Duodenal mucosa (tissue), 2 donors: Measurements from ENCODE around the gene ROPN1L.

Experiments
- H3K27ac ChIP-seq: one replicate; pipeline ENCODE4 v1.7.0; 2013; ENCODE audit warnings: low read depth, low read length
- H3K27me3 ChIP-seq, 2 donors: one replicate each; pipeline ENCODE4 v1.7.0; 2013; ENCODE audit warnings: low read length in 2 of 2, control low read depth in 1 of 2; ENCODE audit not compliant: insufficient read depth in 2 of 2, control insufficient read depth in 1 of 2
- H3K36me3 ChIP-seq, 2 donors: one replicate each; pipeline ENCODE4 v1.7.0; 2013; ENCODE audit warnings: low read length in 2 of 2, control low read depth in 1 of 2; ENCODE audit not compliant: insufficient read depth in 2 of 2, control insufficient read depth in 1 of 2
- H3K4me1 ChIP-seq, 2 donors: one replicate each; pipeline ENCODE4 v1.7.0; 2013; ENCODE audit warnings: low read length in 2 of 2, control low read depth in 1 of 2; ENCODE audit not compliant: insufficient read depth in 2 of 2, control insufficient read depth in 1 of 2
- H3K4me3 ChIP-seq, 2 donors: one replicate each; pipeline ENCODE4 v1.7.0; 2013; ENCODE audit warnings: low read length in 2 of 2, low read depth in 1 of 2
- H3K9ac ChIP-seq, 2 donors: one replicate each; pipeline ENCODE4 v1.7.0; 2013; ENCODE audit warnings: low read length in 2 of 2, low read depth in 1 of 2
- H3K9me3 ChIP-seq, 2 donors: one replicate each; pipeline ENCODE4 v1.7.0; 2013; ENCODE audit warnings: low read length in 2 of 2, control low read depth in 1 of 2; ENCODE audit not compliant: control insufficient read depth in 1 of 2

The ROPN1L gene

DNA sequence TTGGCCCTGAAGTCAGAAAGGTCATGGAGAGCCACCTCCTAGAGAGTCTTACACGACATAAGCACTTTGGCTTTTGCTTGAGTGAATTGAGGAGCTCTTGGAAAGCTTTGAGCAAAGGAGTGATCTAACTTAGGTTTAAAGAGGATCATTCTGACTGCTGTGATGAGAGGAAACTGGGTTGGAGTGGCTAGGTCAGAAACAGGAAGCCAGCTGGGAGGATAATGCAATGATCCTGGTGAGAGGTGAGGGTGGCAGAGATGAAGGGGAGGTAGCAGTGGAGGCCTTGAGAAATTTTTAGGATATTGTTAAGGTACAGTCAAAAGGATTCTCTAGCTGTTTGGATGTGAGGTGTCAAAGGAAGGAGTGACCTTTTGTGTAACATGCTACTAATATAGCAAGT is 32.2 kb upstream of the ROPN1L start:
- Histone ChIP-seq H3K36me3 (peaks cover 52 to 93% of the 10 kb centered on the region in 2 donors), H3K4me3 (no peak overlapping the region), H3K27me3 (no peaks in the 10 kb centered on the region), H3K4me1 (no peaks in the 10 kb centered on the region), H3K9me3 (no peaks in the 10 kb centered on the region), H3K27ac (no peak overlapping the region), H3K9ac (no peak overlapping the region)

DNA sequence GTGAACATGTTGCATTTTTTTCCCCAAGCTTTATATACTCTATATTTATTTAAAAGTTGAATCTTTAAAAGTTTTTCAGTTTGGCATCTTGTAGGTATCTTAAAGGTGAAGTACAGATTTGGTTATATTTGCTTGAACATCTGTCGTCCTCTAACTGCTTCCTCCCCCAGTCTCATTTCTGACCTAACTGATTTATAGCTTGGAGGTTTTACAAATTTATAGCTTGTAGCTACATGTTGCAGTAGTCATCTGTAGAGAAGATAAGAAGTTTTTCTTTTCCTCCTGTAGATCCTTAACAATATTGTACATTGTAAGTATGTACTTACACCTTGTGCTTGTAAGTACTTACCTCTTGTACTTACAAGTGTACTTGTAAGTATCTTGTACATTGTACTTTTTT is 31.0 kb upstream of the ROPN1L start:
- Histone ChIP-seq H3K27me3 (no peaks in the 10 kb centered on the region), H3K4me3 (no peak overlapping the region), H3K36me3 (peaks cover 54 to 94% of the 10 kb centered on the region in 2 donors)

DNA sequence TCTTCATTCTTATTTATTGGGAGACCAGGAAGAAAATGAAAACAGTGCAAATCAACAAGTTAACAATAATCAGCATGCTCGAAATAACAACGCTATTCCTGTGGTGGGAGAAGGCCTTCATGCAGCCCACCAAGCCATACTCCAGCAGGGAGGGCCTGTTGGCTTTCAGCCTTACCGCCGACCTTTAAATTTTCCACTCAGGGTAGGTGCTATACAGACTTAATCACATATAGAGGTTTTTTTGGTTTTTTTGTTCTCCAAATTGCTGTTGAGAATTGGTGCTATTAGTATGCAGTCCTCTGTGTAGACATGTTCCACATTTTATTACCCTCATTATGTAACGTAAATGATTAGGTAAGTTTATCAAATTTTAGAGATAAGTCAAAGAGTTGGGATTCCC is 30.3 kb upstream of the ROPN1L start:
- Histone ChIP-seq H3K9ac (no peak overlapping the region), H3K27ac (no peak overlapping the region), H3K4me3 (no peak overlapping the region), H3K9me3 (no peaks in the 10 kb centered on the region), H3K4me1 (no peaks in the 10 kb centered on the region), H3K36me3 (peaks cover 50 to 93% of the 10 kb centered on the region in 2 donors), H3K27me3 (no peaks in the 10 kb centered on the region)

More for the DNA sequence above, 31.0 kb upstream of the ROPN1L start:
- no peaks in the 10 kb centered on the region for H3K9me3 ChIP-seq
- H3K4me1 ChIP-seq, result no peaks in the 10 kb centered on the region
- no peak overlapping the region for H3K9ac ChIP-seq
- H3K27ac ChIP-seq, result no peak overlapping the region

DNA sequence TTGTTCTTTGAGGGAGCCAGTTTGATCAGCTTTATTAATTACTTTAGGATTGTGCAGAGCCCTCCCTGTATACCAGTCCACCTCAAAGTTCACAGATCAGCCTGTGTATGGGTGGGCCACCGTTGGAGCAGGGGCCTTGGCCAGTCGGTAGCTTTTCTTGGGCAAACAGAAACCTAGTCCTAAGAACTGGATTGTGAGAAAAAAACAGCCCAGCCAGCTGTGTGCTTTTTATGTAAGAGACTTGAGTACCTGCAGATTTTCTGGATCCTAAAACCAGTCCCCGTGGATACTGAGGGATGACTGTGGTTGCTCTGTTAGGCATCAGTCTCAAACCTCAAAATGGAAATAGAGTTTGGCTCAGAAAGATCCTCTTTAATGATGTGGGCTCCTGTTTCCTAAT is 24.8 kb upstream of the ROPN1L start:
- Histone ChIP-seq H3K27me3 (no peaks in the 10 kb centered on the region), H3K36me3 (peaks cover 51 to 95% of the 10 kb centered on the region in 2 donors), H3K4me3 (no peak overlapping the region), H3K4me1 (no peaks in the 10 kb centered on the region), H3K9ac (no peak overlapping the region), H3K27ac (no peak overlapping the region), H3K9me3 (no peaks in the 10 kb centered on the region)

DNA sequence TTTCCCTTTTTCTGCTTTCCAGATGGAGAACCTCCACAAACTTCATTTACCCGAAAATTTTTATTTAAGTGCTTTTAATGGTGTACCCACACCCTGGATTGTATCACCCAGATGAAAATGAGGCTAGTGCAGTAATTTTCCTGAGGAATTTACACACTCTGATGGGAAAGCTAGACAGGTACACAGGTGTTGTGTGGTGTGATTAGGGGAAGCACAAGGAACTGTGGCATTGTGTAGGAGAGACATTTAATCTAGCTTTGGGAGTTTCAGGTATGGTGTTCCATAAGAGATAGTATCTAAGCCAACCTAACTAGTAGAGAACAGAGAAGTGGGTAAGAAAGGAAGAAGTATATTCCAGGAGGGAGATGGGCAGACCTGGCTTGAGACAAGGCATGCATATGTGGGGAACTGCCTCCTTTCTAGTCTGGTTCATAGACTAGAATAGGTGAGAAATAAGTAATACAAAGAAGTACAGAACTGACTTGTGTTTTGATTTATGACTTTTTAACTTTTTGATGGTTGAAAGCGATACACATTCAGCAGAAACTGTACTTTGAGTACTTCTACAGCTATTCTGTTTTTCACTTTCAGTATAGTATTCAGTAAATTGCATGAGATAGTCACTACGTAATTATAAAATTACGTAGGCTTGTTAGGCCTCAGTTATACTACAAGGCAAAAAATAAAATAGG is 22.9 kb upstream of the ROPN1L start:
- Histone ChIP-seq H3K36me3 (peaks cover 47 to 83% of the 10 kb centered on the region in 2 donors), H3K9ac (no peak overlapping the region), H3K4me3 (no peak overlapping the region), H3K9me3 (no peaks in the 10 kb centered on the region), H3K4me1 (no peaks in the 10 kb centered on the region), H3K27me3 (no peaks in the 10 kb centered on the region), H3K27ac (no peak overlapping the region)

DNA sequence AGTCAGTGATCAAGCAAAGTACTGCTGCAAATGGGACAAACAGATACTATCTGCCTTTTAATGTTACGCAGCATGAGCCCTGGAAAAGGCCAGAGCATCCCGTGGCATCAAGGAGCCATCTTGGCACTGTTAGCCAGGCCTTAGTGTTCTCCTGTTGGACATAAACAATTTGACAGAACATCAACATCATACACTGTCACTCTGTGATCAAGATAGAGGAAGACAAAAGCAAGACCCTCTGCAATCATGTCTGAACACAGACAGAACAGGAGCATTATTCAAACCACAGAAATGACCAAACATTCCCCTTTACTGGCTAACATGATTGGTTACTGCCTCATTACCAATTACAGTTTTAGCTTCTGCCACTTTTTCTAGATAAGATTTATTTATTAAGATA is 21.2 kb upstream of the ROPN1L start:
- H3K9ac ChIP-seq, result no peak overlapping the region
- H3K36me3 ChIP-seq, result peaks cover 46 to 82% of the 10 kb centered on the region in 2 donors
- no peaks in the 10 kb centered on the region for H3K4me1 ChIP-seq
- no peak overlapping the region for H3K27ac ChIP-seq
- H3K27me3 ChIP-seq, result no peaks in the 10 kb centered on the region
- no peaks in the 10 kb centered on the region for H3K9me3 ChIP-seq
- H3K4me3 ChIP-seq, result no peak overlapping the region

DNA sequence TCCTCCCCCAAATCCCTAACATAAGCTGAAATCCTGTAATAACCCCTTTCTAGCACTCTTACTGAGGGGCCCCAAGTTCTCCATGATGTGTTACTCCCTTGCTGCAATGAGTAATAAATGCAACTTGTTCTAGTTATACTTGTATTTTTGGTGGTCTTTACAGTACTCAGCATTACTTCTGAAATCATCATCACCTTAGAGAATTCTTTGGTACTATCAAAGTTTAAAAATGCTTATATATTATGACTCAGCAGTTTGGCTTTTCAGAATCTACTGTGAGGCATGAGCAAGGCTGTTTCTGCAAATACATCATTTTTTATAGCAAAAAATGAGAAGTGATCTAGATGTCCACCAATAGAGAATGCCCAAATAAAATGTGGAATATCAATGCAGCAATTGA is 20.7 kb upstream of the ROPN1L start:
- no peaks in the 10 kb centered on the region for H3K9me3 ChIP-seq
- H3K27me3 ChIP-seq, result no peaks in the 10 kb centered on the region
- H3K9ac ChIP-seq, result no peak overlapping the region
- no peak overlapping the region for H3K4me3 ChIP-seq
- H3K36me3 ChIP-seq, result peaks cover 45 to 82% of the 10 kb centered on the region in 2 donors
- H3K27ac ChIP-seq, result no peak overlapping the region
- H3K4me1 ChIP-seq, result no peaks in the 10 kb centered on the region

DNA sequence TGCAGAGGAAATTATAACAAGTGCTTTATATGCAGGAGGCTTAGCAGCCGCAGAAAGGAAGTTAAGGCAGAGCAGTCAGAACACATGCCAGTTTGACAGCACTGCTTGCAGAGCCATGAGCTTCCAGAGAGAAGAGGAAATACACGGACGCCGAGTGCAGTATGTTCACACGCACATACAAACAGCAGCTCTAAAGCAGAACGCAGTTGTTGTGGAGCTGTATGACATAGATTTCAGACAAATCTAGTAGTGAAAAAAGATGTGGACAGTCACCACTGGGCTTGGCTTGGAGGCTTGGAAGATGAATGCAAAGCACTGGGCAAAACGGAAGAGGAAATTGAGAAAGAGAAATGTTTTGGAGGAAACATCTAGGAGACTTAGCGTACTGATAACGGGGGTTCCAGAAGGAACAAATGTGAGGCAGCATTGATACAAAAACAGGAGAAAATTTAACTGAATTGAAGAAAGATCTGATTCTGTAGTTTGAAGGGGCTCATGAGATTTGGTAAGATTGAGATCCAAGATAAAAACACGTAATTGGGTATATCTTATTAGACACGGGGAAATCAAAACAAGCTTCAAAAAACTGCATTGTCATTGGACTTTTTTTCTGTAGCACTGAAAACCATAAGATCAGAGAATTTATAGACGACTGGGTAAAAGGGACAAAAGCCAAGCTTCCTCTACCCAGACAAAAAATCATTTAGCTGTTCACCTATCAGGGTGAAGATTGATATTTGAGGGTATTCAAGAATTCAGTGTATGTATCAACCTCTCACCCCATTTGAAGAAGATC is 19.6 kb upstream of the ROPN1L start:
- Histone ChIP-seq H3K4me1 (no peaks in the 10 kb centered on the region), H3K9ac (no peak overlapping the region), H3K4me3 (no peak overlapping the region), H3K27me3 (no peaks in the 10 kb centered on the region), H3K9me3 (no peaks in the 10 kb centered on the region), H3K36me3 (peaks cover 49 to 83% of the 10 kb centered on the region in 2 donors), H3K27ac (no peak overlapping the region)

DNA sequence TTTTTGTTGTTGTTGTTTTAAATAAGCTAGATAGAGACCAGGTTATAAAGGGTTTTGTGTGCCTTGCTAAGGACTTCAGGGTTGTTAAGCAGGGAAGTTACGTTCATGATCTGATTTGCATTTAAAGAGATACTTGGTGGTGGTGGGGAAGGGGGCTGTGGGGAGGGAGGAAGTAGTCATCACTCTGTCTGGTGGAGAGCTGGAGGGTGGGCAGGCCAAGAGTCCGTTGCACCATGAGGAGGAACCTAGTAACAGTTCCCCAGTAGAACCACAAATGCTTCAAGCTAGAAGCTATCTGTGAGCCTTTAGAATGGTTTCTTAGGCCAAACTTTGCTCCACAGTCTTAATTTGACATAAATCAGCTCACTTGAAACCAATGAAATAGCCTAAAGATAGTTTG is 18.7 kb upstream of the ROPN1L start:
- Histone ChIP-seq H3K27ac (no peak overlapping the region), H3K4me3 (no peak overlapping the region), H3K4me1 (no peaks in the 10 kb centered on the region), H3K27me3 (no peaks in the 10 kb centered on the region), H3K9ac (no peak overlapping the region), H3K36me3 (peaks cover 56 to 85% of the 10 kb centered on the region in 2 donors), H3K9me3 (no peaks in the 10 kb centered on the region)

DNA sequence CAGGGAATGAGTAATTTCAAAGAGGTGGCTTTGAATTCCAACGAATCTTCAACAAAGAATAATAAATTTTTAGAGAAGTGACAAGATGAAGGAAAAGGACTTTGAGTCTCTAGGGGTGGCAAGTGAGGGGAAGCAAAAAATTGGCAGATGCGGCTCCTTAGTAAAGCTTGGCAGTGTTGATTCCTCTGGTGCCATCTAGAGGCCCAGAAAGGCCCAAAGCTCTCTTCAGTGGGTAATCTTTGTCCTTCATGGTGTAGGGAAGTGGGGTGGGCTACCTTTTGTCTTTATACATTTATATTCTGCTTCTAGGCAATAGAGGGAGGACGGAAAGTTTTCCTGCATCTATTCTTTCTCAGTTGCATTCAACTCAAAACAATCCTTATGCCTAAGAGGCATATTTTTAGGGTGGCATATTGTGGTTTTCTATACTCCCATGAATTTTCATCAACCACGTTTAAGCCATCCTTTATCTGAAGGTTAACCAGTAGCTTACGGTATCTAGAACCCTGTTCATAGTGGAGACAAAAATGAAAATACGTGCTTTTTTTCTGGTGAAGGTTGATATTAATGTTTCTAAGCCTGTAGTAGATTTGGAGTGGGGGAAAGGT is 17.5 kb upstream of the ROPN1L start:
- Histone ChIP-seq H3K36me3 (peaks cover 55 to 77% of the 10 kb centered on the region in 2 donors), H3K27ac (no peak overlapping the region), H3K27me3 (no peaks in the 10 kb centered on the region), H3K9ac (no peak overlapping the region), H3K4me3 (no peak overlapping the region), H3K9me3 (no peaks in the 10 kb centered on the region), H3K4me1 (no peaks in the 10 kb centered on the region)
